Hair follicular keratinocyte (primary cell): ENCODE data around the gene PATL1. TPM values are rescaled to one million over a fixed set of nuclear protein-coding genes. Genes with fewer than 3 reads are reported as not detected.

ENCODE experiments used
- total RNA-seq: library from RNA; depleted of rRNA; stranded (reverse); fragments of >200 nt; gene quantifications from 2 replicates; pipeline ENCODE4 v1.2.3, GENCODE V29; 2015

PATL1 gene
- total RNA-seq, result 10.6 and 14.8 TPM in 2 replicates

GRCh38 chr11:59668950-59669610 lies at the start of gene PATL1:
TSS of gene PATL1 (minus strand) at chr11:59669037. CDS start at chr11:59668895, 142 bp downstream.

GRCh38 chr11:59713745-59714144 lies 44.9 kb upstream of the PATL1 start, which contains the start of gene OR10V1:
TSS of gene OR10V1 (minus strand) at chr11:59713845. CDS start at chr11:59713845, 0 bp downstream.

GRCh38 chr11:59615637-59616395 lies 53.0 kb downstream of the PATL1 start, which contains the start of gene OSBP:
TSS of gene OSBP (minus strand) at chr11:59615774. CDS start at chr11:59615664, 110 bp downstream.

Other genes with a start within 250 kb of the PATL1 start
- gene OR5A2, start 242.6 kb downstream of the PATL1 start, total RNA-seq, result not detected in 2 replicates
- not detected in 2 replicates for gene OR5A1, start 232.6 kb downstream of the PATL1 start, total RNA-seq
- not detected in 2 replicates for gene OR4D6, start 212.1 kb downstream of the PATL1 start, total RNA-seq
- gene OR4D10, start 195.7 kb downstream of the PATL1 start, total RNA-seq, result not detected in 2 replicates
- gene OR4D11, start 165.5 kb downstream of the PATL1 start, total RNA-seq, result not detected in 2 replicates
- gene OR4D9, start 157.5 kb downstream of the PATL1 start, total RNA-seq, result not detected in 2 replicates
- 19.4 and 21.2 TPM in 2 replicates for gene OSBP, start 53.3 kb downstream of the PATL1 start, total RNA-seq
- not detected in 2 replicates for gene OR10V1, start 44.8 kb upstream of the PATL1 start, total RNA-seq
- gene STX3, start 86.3 kb upstream of the PATL1 start, total RNA-seq, result 12.4 and 27.8 TPM in 2 replicates
- 76.1 and 83.2 TPM in 2 replicates for gene MRPL16, start 141.7 kb upstream of the PATL1 start, total RNA-seq
- not detected in 2 replicates for gene CBLIF, start 176.5 kb upstream of the PATL1 start, total RNA-seq
- gene TCN1, start 197.4 kb upstream of the PATL1 start, total RNA-seq, result 0.08 and 0.68 TPM in 2 replicates
- gene OOSP3, start 209.7 kb upstream of the PATL1 start, total RNA-seq, result not detected in 2 replicates